Left lung (tissue), 10 donors: ENCODE measurements around the gene PCARE. TPM values are rescaled to one million over a fixed set of nuclear protein-coding genes. Genes with fewer than 3 reads are reported as not detected.

Experiments used
- ATAC-seq: fragments of 200-7000 bp; cut with Tn5 transposase; one replicate; pipeline ENCODE4 v1.9.1; 2020; ENCODE audit warnings: moderate library complexity
- DNase-seq, 4 donors: peaks; one replicate each; pipeline ENCODE4 v3.0.0-alpha.2; 2013 to 2020
- H3K27ac ChIP-seq, 2 donors: fragments of 200-600 bp; sonication (generic) in 1 of 2; one replicate each; pipeline versions ENCODE4 v1.5.0 to v1.8.0; 2020 to 2021
- H3K27me3 ChIP-seq, 2 donors: fragments of 200-600 bp; sonication (generic) in 1 of 2; one replicate each; pipeline versions ENCODE4 v1.5.0 to v1.8.0; 2020 to 2021
- H3K36me3 ChIP-seq, 2 donors: fragments of 200-600 bp; sonication (generic) in 1 of 2; one replicate each; pipeline versions ENCODE4 v1.5.0 to v1.8.0; 2020 to 2021
- H3K4me1 ChIP-seq, 2 donors: fragments of 200-600 bp; one replicate each; pipeline ENCODE4 v1.8.0; 2021
- H3K4me3 ChIP-seq, 2 donors: fragments of 200-600 bp; sonication (generic) in 1 of 2; one replicate each; pipeline versions ENCODE4 v1.5.0 to v1.8.0; 2020 to 2021; ENCODE audit warnings: mild to moderate bottlenecking in 1 of 2
- H3K9me3 ChIP-seq, 2 donors: fragments of 200-600 bp; sonication (generic) in 1 of 2; one replicate each; pipeline versions ENCODE4 v1.5.0 to v1.8.0; 2020 to 2021
- CTCF ChIP-seq, 2 donors: fragments of 200-600 bp; sonication (generic) in 1 of 2; IDR thresholded peaks; one replicate each; pipeline versions ENCODE4 v1.5.0 to v1.8.0; 2021; ENCODE audit warnings: antibody characterized with exemption in 2 of 2
- intact Hi-C, 2 donors: fragments of 100-400 bp; cut with DNase I; formaldehyde crosslinking; loops; one replicate each; pipeline versions ENCODE4 v1.11.2 to v1.14.2; 2022
- polyA plus RNA-seq, 6 donors: library from polyadenylated mRNA; unstranded; fragments of 120-200 nt; gene quantifications; one replicate each; pipeline ENCODE4 v1.2.1, GENCODE V29; 2013; ENCODE audit not compliant: insufficient read length in 6 of 6
- total RNA-seq, 2 donors: library from RNA; stranded (reverse); fragmentation: NEBNext Ultra II Directional; extraction: Animal tissue kit (Norgen Biotek cat#: 25700); gene quantifications; one replicate each; pipeline ENCODE4 v1.2.1, GENCODE V29; 2021
- donor health status: DM: no; HTN: yes; CAD: no.
- donor health status: DM: no; HTN: no; CAD: no.

The PCARE gene
- total and polyA plus RNA-seq, 8 donors, result 0.03 to 0.27 (median 0.05) TPM; not detected in 1

GRCh38 chr2:29055601-29056000, 18.7 kb downstream of the PCARE start:
- no peak for ATAC-seq
- intact Hi-C loops, result no loop called here
- no peaks in the 10 kb centered on the region for H3K9me3 ChIP-seq
- H3K27ac ChIP-seq, result no peak overlapping the region
- H3K4me3 ChIP-seq, result no peak overlapping the region
- H3K27me3 ChIP-seq, result no peaks in the 10 kb centered on the region
- no peak for DNase-seq
- no peaks in the 10 kb centered on the region for H3K36me3 ChIP-seq
- no peak for TF ChIP-seq CTCF (IDR thresholded peaks at IDR 0.05)
- H3K4me1 ChIP-seq, result no peaks in the 10 kb centered on the region

GRCh38 chr2:29054430-29054829, 19.9 kb downstream of the PCARE start:
- intact Hi-C loops, result no loop called here

GRCh38 chr2:29053670-29054400, 20.5 kb downstream of the PCARE start:
- intact Hi-C loops, result no loop called here
- ATAC-seq (peak; percentile 29), DNase-seq (no peak)
- H3K4me3 ChIP-seq, result no peak overlapping the region
- no peaks in the 10 kb centered on the region for H3K27me3 ChIP-seq
- H3K9me3 ChIP-seq, result no peaks in the 10 kb centered on the region
- no peaks in the 10 kb centered on the region for H3K36me3 ChIP-seq
- no peak overlapping the region for H3K27ac ChIP-seq
- no peaks in the 10 kb centered on the region for H3K4me1 ChIP-seq
- no peak for TF ChIP-seq CTCF (IDR thresholded peaks at IDR 0.05)

More at GRCh38 chr2:29054430-29054829, 19.9 kb downstream of the PCARE start:
- no peaks in the 10 kb centered on the region for H3K27me3 ChIP-seq
- no peak for DNase-seq
- no peaks in the 10 kb centered on the region for H3K36me3 ChIP-seq
- ATAC-seq, result no peak
- no peaks in the 10 kb centered on the region for H3K9me3 ChIP-seq
- no peak for TF ChIP-seq CTCF (IDR thresholded peaks at IDR 0.05)
- H3K4me1 ChIP-seq, result no peaks in the 10 kb centered on the region
- H3K4me3 ChIP-seq, result no peak overlapping the region
- H3K27ac ChIP-seq, result no peak overlapping the region

- Histone ChIP-seq H3K4me1 (no peaks in the 10 kb centered on the region), H3K4me3 (no peak overlapping the region), H3K9me3 (no peaks in the 10 kb centered on the region), H3K27me3 (no peaks in the 10 kb centered on the region), H3K27ac (no peak overlapping the region), H3K36me3 (no peaks in the 10 kb centered on the region)
- no peak for DNase-seq
- intact Hi-C loops, result no loop called here
- TF ChIP-seq CTCF (IDR thresholded peaks at IDR 0.05), result no peak
- no peak for ATAC-seq
Observed at GRCh38 chr2:29053223-29053622, 21.1 kb downstream of the PCARE start.

- no peak overlapping the region for H3K4me3 ChIP-seq
- no peaks in the 10 kb centered on the region for H3K9me3 ChIP-seq
- DNase-seq (no peak), ATAC-seq (no peak)
- intact Hi-C loops, result no loop called here
- H3K27ac ChIP-seq, result no peak overlapping the region
- no peaks in the 10 kb centered on the region for H3K27me3 ChIP-seq
- no peak for TF ChIP-seq CTCF (IDR thresholded peaks at IDR 0.05)
- H3K36me3 ChIP-seq, result no peaks in the 10 kb centered on the region
- no peaks in the 10 kb centered on the region for H3K4me1 ChIP-seq
Observed at GRCh38 chr2:29052807-29053206, 21.5 kb downstream of the PCARE start.
